Ishikawa (cell line): ENCODE results near the gene CAMK2A.

ENCODE experiments used
- CEBPB ChIP-seq: IDR thresholded peaks from 2 replicates; pipeline ENCODE4 v1.6.1; 2012
- CREB1 ChIP-seq: IDR thresholded peaks from 2 replicates; pipeline ENCODE4 v1.6.1; 2012; ENCODE audit warnings: low read depth
- EP300 ChIP-seq: IDR thresholded peaks from 2 replicates; pipeline ENCODE4 v1.6.1; 2012; ENCODE audit warnings: borderline replicate concordance
- FOXM1 ChIP-seq: IDR thresholded peaks from 2 replicates; pipeline ENCODE4 v1.6.1; 2012; ENCODE audit warnings: low read depth, borderline replicate concordance
- TCF12 ChIP-seq: IDR thresholded peaks from 2 replicates; pipeline ENCODE4 v1.6.1; 2012; ENCODE audit warnings: low read depth
- YY1 ChIP-seq: IDR thresholded peaks from 2 replicates; pipeline ENCODE4 v1.6.1; 2012; ENCODE audit warnings: low read depth

DNA sequence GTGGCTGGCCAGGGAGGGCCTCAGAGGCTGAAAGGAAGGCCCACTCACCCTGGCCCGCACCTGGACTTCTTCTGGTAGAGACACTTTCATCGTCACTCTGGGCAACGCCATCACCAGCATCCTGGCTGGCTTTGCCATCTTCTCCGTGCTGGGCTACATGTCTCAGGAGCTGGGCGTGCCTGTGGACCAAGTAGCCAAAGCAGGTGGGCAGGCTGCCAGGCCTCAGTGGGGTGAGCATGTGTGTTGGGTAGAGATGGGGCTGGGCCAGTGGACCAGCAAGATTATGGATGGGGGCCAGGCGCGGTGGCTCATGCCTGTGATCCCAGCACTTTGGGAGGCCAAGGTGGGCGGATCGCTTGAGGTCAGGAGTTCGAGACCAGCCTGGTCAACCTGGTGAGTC is 87.1 kb downstream of the CAMK2A start:
- TF ChIP-seq TCF12, result no peak
- TF ChIP-seq EP300, result no peak
- no peak for TF ChIP-seq CREB1
- no peak for TF ChIP-seq CEBPB
- no peak for TF ChIP-seq YY1
- no peak for TF ChIP-seq FOXM1
